ENCODE data around the gene NRL. TPM values are rescaled to one million over a fixed set of nuclear protein-coding genes. Genes with fewer than 3 reads are reported as not detected.

The NRL gene
- total RNA-seq, 1 donor from 2014 or later = 1.9 TPM

DNA sequence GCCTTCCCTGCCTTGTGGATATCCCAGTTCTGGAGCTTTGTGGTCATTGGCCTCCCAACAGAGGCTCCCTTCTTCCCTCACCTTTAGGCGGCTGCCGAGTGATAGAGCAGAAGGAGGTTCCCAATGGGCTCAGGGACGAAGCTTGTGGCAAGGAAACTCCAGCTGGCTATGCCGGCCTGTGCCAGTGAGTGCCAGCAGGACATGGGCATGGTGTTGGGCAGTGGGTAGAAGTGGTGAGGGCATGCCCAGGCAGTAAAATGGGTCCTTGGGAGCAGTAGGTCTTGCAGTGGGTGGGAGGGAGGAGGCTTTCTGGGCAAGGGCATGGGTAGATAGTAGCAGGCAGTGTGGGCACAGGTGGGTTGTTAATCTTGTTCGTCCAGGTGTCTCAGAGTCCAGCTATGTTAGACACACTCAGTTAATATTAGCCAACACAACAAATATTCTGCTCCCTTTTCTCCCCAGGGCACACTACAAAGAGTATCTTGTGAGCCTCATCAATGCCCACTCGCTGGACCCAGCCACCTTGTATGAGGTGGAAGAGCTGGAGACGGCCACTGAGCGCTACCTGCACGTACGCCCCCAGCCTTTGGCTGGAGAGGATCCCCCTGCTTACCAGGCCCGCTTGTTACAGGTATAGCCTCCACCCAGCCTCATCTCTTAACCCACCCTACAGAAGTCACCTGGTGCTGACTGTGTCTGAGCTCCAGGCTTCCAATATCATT lies 45.2 kb upstream of the NRL start:
- no peaks in the 10 kb centered on the region for H3K9me3 Mint-ChIP-seq (ENCODE audit: unreplicated experiment)

DNA sequence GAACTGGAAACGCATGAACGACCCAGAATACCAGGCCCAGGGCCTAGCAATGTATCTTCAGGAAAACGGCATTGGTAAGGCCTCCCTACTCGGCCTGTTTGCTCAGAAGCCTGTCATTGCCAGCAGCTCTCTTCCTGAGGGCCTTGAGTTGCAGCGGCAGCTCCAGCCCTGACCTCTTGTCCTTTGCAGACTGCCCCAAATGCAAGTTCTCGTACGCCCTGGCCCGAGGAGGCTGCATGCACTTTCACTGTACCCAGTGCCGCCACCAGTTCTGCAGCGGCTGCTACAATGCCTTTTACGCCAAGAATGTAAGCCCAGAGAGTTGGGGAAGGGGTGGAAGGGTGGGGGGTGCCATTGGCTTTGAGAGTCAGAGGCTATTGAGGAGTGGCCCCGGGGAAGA lies 42.6 kb upstream of the NRL start:
- DNase-seq (ENCODE audit: extremely low spot score, unreplicated experiment) = no peak
- no peaks in the 10 kb centered on the region for H3K27me3 Mint-ChIP-seq (ENCODE audit: unreplicated experiment)
- H3K9me3 Mint-ChIP-seq (ENCODE audit: unreplicated experiment) = no peaks in the 10 kb centered on the region
- no peak overlapping the region for H3K4me3 Mint-ChIP-seq (ENCODE audit: unreplicated experiment)
- no peak for TF ChIP-seq CTCF (IDR thresholded peaks at IDR 0.05)
- H3K36me3 Mint-ChIP-seq (ENCODE audit: unreplicated experiment) = peaks cover 27% of the 10 kb centered on the region
- peaks cover 16% of the 10 kb centered on the region for H3K4me1 Mint-ChIP-seq (ENCODE audit: unreplicated experiment)
- H3K27ac Mint-ChIP-seq (ENCODE audit: unreplicated experiment) = no peak overlapping the region

More for the DNA sequence above, 45.2 kb upstream of the NRL start:
- H3K4me3 Mint-ChIP-seq (ENCODE audit: unreplicated experiment) = no peak overlapping the region
- DNase-seq (ENCODE audit: extremely low spot score, unreplicated experiment) = no peak
- peaks cover 25% of the 10 kb centered on the region for H3K4me1 Mint-ChIP-seq (ENCODE audit: unreplicated experiment)
- TF ChIP-seq CTCF (IDR thresholded peaks at IDR 0.05) = no peak
- H3K27ac Mint-ChIP-seq (ENCODE audit: unreplicated experiment) = peak overlapping the region; percentile 20
- no peaks in the 10 kb centered on the region for H3K27me3 Mint-ChIP-seq (ENCODE audit: unreplicated experiment)
- H3K36me3 Mint-ChIP-seq (ENCODE audit: unreplicated experiment) = peaks cover 38% of the 10 kb centered on the region

GRCh38 chr14:24156840-24157239 lies 42.1 kb upstream of the NRL start:
- H3K27me3 Mint-ChIP-seq (ENCODE audit: unreplicated experiment) = no peaks in the 10 kb centered on the region
- no peak for TF ChIP-seq CTCF (IDR thresholded peaks at IDR 0.05)
- peaks cover 11% of the 10 kb centered on the region for H3K4me1 Mint-ChIP-seq (ENCODE audit: unreplicated experiment)
- no peak overlapping the region for H3K4me3 Mint-ChIP-seq (ENCODE audit: unreplicated experiment)
- H3K36me3 Mint-ChIP-seq (ENCODE audit: unreplicated experiment) = peaks cover 25% of the 10 kb centered on the region
- no peak for DNase-seq (ENCODE audit: extremely low spot score, unreplicated experiment)
- H3K27ac Mint-ChIP-seq (ENCODE audit: unreplicated experiment) = no peak overlapping the region
- no peaks in the 10 kb centered on the region for H3K9me3 Mint-ChIP-seq (ENCODE audit: unreplicated experiment)

DNA sequence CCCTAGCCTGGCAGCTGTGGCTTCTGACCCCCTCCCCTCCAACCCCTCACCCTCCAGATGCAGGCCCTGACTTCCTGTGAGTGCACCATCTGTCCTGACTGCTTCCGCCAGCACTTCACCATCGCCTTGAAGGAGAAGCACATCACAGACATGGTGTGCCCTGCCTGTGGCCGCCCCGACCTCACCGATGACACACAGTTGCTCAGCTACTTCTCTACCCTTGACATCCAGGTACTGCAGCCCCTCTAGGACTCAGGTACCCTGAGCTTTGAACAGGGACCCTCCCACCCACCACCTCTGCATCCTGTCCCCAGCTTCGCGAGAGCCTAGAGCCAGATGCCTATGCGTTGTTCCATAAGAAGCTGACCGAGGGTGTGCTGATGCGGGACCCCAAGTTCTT lies 40.4 kb upstream of the NRL start:
- Mint-ChIP-seq H3K27me3 (ENCODE audit: unreplicated experiment) (no peaks in the 10 kb centered on the region), H3K4me1 (ENCODE audit: unreplicated experiment) (no peaks in the 10 kb centered on the region), H3K36me3 (ENCODE audit: unreplicated experiment) (peaks cover 35% of the 10 kb centered on the region), H3K4me3 (ENCODE audit: unreplicated experiment) (no peak overlapping the region), H3K9me3 (ENCODE audit: unreplicated experiment) (no peaks in the 10 kb centered on the region), H3K27ac (ENCODE audit: unreplicated experiment) (no peak overlapping the region)
- DNase-seq (ENCODE audit: extremely low spot score, unreplicated experiment) = no peak
- no peak for TF ChIP-seq CTCF (IDR thresholded peaks at IDR 0.05)

DNA sequence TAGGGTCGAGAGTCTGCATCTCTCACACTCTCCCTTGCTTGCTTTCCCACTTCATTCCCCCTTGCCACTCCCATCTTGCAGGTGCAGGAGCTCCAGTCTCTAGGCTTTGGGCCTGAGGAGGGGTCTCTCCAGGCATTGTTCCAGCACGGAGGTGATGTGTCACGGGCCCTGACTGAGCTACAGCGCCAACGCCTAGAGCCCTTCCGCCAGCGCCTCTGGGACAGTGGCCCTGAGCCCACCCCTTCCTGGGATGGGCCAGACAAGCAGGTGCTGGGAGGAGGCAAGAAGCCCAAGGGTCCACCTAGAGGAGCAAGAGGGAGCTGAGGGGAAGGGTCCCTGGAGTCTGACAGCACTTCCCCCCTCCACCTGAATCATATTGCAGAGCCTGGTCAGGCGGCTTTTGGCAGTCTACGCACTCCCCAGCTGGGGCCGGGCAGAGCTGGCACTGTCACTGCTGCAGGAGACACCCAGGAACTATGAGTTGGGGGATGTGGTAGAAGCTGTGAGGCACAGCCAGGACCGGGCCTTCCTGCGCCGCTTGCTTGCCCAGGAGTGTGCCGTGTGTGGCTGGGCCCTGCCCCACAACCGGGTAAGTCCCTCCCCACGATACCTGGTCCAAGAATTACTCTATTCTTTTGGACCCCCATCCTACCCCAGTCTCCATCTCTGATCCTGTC lies 36.8 kb upstream of the NRL start:
- no peaks in the 10 kb centered on the region for H3K9me3 Mint-ChIP-seq (ENCODE audit: unreplicated experiment)

More for the DNA sequence above, 36.8 kb upstream of the NRL start:
- Mint-ChIP-seq H3K4me1 (ENCODE audit: unreplicated experiment) (peaks cover 13% of the 10 kb centered on the region), H3K36me3 (ENCODE audit: unreplicated experiment) (peaks cover 31% of the 10 kb centered on the region), H3K27ac (ENCODE audit: unreplicated experiment) (no peak overlapping the region), H3K4me3 (ENCODE audit: unreplicated experiment) (no peak overlapping the region), H3K27me3 (ENCODE audit: unreplicated experiment) (no peaks in the 10 kb centered on the region)
- no peak for DNase-seq (ENCODE audit: extremely low spot score, unreplicated experiment)
- TF ChIP-seq CTCF (IDR thresholded peaks at IDR 0.05) = no peak

All from osteocyte (in vitro differentiated cells).